Measurements from ENCODE around the gene HEXIM1.

HEXIM1 gene

GRCh38 chr17:45112559-45113423, 35.5 kb upstream of the HEXIM1 start:
- Histone ChIP-seq H3K27me3 (no peaks in the 10 kb centered on the region), H3K4me1 (no peaks in the 10 kb centered on the region; the same call in 1 of the 2 replicates), H3K9me3 (no peaks in the 10 kb centered on the region), H3K4me3 (ENCODE audit: low read depth, low read length) (no peak overlapping the region), H3K36me3 (peaks cover 13% of the 10 kb centered on the region)
- TF ChIP-seq CTCF (IDR thresholded peaks at IDR 0.05; ENCODE audit: low read depth, low read length): no peak
- no peak for DNase-seq

DNA sequence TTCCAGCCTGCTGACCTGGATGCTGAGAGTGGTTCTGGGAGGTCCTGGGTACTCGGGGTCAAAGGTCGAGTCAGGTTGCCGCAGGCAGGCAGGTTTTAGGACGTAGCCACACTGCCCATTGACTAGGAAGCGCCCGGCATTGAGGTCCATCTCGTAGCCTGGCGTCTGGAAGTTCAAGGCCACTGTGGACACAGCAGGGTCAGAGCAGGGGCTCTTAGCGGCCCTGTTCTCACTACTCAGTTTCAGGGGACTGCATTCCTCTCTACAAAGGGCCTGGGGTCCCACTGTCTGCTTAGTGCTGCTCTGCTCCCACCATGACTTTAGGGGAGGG, 34.9 kb upstream of the HEXIM1 start:
- TF ChIP-seq CTCF (IDR thresholded peaks at IDR 0.05; ENCODE audit: low read depth, low read length): no peak
- Histone ChIP-seq H3K4me3 (ENCODE audit: low read depth, low read length) (no peak overlapping the region), H3K4me1 (no peaks in the 10 kb centered on the region; the same call in 1 of the 2 replicates), H3K9me3 (no peaks in the 10 kb centered on the region), H3K36me3 (peaks cover 12% of the 10 kb centered on the region), H3K27me3 (no peaks in the 10 kb centered on the region)
- DNase-seq: no peak

DNA sequence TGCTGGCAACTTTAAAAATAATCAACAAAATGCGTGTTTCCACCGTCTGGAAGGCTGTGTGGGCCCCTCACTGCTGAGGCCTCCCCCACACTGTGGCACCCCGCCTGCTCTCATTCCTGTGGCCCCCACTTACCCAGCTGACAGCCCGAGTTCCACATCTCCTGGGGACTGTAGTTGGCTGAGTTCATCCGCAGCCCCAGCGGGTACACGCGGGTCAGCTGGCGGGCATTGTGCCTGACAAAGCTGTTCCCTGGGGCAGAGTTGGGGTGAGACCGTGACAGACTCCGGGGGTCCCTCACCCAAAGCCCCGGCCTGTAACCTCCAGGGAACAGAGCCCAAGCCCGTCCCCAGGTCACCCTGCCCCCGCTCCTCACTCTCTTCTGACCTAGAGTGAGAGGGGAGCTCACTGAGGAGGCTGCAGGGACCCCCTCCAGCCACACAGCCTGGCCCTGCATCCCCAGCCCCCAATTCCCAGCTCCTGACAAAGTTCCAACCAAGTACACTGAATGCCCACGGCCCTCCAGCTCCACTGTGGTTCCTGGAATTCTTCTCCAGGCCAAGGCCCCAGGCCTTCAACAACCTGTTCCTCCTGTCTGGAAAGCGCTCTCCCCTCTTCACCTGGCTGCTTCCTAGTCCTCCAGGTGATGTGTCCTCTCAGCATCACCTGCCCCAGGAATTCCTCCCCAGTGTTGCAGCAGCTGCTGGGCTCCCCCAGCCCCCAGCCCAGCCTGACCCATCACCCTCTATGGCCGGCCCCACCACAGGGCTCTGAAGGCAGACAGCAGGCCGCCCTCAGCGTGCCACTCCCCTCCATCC, 34.0 kb upstream of the HEXIM1 start:
- H3K4me3 ChIP-seq (ENCODE audit: low read depth, low read length): no peak overlapping the region
- peaks cover 3% of the 10 kb centered on the region for H3K36me3 ChIP-seq
- no peak for DNase-seq
- no peaks in the 10 kb centered on the region for H3K9me3 ChIP-seq
- TF ChIP-seq CTCF (IDR thresholded peaks at IDR 0.05; ENCODE audit: low read depth, low read length): no peak
- no peaks in the 10 kb centered on the region; the same call in 1 of the 2 replicates for H3K4me1 ChIP-seq
- no peaks in the 10 kb centered on the region for H3K27me3 ChIP-seq

GRCh38 chr17:45115015-45115625, 33.2 kb upstream of the HEXIM1 start:
- Histone ChIP-seq H3K36me3 (no peaks in the 10 kb centered on the region), H3K4me3 (ENCODE audit: low read depth, low read length) (no peak overlapping the region), H3K27me3 (no peaks in the 10 kb centered on the region), H3K9me3 (no peaks in the 10 kb centered on the region), H3K4me1 (no peaks in the 10 kb centered on the region; the same call in 1 of the 2 replicates)
- no peak for DNase-seq
- no peak for TF ChIP-seq CTCF (IDR thresholded peaks at IDR 0.05; ENCODE audit: low read depth, low read length)

DNA sequence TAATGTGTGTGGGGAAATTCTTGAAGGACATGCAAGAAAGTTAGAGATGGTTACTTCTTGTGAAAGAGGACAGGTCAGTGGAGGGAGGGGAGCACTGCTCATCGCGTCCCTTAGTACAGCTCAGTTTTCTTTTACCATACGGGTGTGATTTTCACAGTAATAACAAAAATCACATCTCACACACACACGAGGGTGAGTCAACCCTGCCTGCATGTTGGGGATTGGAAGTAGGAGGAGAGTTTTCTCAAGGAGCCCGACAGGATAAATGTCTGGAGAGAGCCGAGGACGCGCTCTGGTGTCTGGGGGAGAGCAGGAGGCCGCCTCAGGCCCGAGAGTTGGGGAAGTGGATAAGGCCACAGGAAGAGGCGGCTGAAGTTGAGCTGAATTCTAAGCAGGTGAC, 32.4 kb upstream of the HEXIM1 start:
- no peak for DNase-seq
- no peaks in the 10 kb centered on the region for H3K36me3 ChIP-seq
- no peak for TF ChIP-seq CTCF (IDR thresholded peaks at IDR 0.05; ENCODE audit: low read depth, low read length)

More for the DNA sequence above, 32.4 kb upstream of the HEXIM1 start:
- Histone ChIP-seq H3K4me3 (ENCODE audit: low read depth, low read length) (no peak overlapping the region), H3K9me3 (no peaks in the 10 kb centered on the region), H3K4me1 (no peaks in the 10 kb centered on the region; the same call in 1 of the 2 replicates), H3K27me3 (no peaks in the 10 kb centered on the region)

Data from BE2C (cell line).